IPS-15b (cell line): ENCODE measurements around the gene HPCAL1.

Experiments used
- H3K27me3 ChIP-seq: one replicate; pipeline ENCODE4 v1.6.1; 2013; ENCODE audit warnings: low read length; ENCODE audit not compliant: control insufficient read depth, insufficient read depth
- H3K36me3 ChIP-seq: one replicate; pipeline ENCODE4 v1.6.1; 2013; ENCODE audit warnings: low read length; ENCODE audit not compliant: control insufficient read depth, insufficient read depth
- H3K4me1 ChIP-seq: one replicate; pipeline ENCODE4 v1.6.1; 2013; ENCODE audit warnings: mild to moderate bottlenecking, low read length; ENCODE audit not compliant: control insufficient read depth, insufficient read depth
- H3K4me3 ChIP-seq: one replicate; pipeline ENCODE4 v1.5.1; 2013; ENCODE audit warnings: low read depth, low read length
- H3K9ac ChIP-seq: one replicate; pipeline ENCODE4 v1.6.1; 2013; ENCODE audit warnings: low read depth, mild to moderate bottlenecking, low read length
- H3K9me3 ChIP-seq: one replicate; pipeline ENCODE4 v1.6.1; 2013; ENCODE audit warnings: mild to moderate bottlenecking, low read length; ENCODE audit not compliant: control insufficient read depth, insufficient read depth

The HPCAL1 gene

DNA sequence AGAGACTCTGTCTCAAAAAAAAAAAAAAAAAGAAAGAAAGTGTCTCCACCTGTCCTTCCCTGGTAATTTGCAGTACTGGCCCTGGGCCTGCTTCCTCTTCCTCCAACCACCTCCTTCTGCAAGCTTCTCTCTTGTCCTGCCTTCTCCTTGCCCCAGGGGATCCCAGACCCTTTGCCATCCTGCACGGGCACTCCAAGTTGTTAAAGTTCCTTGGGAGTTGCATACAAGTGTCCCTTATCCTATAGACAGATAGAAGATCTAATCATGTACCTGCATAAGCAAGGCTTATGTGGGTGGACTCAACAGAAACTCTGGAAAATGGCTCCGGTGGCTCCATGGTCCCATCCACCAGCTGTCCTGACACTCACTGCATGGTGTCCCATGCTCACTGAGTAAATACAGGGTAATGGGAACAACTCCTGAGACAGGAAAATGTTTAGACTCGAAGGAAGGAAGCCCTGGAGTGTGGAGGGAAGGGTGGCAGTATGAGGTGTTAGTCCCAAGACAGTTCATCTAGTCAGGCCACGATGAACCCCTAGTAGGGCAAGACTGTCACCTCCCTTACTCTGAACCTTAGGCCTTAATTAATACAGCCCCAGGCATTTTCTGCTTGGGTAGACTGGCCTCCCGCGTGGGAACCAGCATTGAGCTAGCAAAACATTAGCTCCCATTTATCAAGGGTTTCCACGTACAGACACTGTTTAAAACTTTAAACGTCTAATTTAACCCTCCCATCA lies 128.3 kb downstream of the HPCAL1 start:
- H3K27me3 ChIP-seq, result no peaks in the 10 kb centered on the region
- H3K4me3 ChIP-seq, result no peak overlapping the region
- no peaks in the 10 kb centered on the region for H3K4me1 ChIP-seq
- H3K36me3 ChIP-seq, result no peaks in the 10 kb centered on the region
- no peak overlapping the region for H3K9ac ChIP-seq
- no peaks in the 10 kb centered on the region for H3K9me3 ChIP-seq

DNA sequence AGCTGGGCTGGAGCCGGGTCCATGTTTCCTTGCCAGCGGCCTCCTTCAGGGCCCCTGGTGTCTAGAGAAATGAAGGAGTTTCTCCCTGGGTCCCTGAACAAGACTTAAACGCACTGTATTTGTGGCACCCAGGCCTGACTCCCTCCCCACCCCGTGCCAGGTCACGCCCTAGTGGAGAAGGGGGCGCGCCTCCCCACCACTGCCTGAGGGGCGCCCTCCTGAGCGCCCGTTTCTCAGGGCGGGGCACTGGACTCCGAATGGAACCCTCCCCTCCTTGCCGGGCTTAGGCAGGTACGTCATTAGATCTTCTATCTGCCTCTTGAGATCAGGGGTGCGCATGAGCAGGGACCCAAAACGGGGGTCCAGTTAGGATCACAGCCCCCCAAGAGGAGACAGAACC lies 129.1 kb downstream of the HPCAL1 start:
- no peaks in the 10 kb centered on the region for H3K36me3 ChIP-seq
- H3K9ac ChIP-seq, result no peak overlapping the region
- no peaks in the 10 kb centered on the region for H3K9me3 ChIP-seq
- H3K4me1 ChIP-seq, result no peaks in the 10 kb centered on the region
- no peaks in the 10 kb centered on the region for H3K27me3 ChIP-seq
- H3K4me3 ChIP-seq, result no peak overlapping the region

DNA sequence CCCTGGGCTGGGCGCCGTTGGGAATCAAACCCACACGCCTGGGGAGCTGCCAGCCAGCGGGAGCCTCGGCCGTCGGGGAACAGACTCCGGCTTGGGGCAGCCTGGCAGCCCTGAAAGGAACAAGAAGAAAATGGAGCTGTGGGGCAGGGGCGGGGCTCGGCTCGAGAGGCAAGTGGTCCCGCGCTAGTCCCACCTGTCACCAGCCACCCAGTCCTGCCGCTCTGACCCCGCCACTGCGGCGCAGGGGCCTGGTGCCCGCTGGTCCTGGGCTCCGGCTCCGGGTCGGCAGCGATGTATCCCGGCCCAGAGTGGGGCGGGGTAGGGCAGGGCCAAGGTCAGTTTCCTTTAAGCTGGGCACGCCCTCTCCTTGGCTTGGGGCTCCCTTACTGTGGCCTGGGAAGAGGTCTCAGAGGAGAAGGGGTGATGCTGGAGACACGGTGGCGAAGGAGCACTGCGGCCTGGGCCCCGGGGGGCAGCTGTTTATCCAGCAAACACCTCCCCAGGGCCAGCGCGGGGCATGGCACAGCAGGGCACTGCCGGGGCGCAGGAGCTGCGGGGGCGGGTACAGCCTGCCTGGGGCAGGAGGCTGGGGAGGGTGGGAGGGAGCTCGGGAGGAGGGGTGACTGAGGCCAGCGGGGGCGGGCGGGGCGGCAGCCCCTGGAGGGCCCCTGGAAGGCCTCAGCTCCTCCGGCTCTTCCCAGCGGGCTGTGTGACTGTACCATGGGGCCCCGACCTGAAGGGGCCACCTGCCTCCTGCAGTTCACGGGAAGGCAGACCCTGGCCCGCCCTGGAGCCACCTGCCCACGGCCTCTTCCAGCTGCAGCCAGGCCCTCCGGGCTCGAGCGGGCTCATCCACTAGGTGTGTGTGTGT lies 129.8 kb downstream of the HPCAL1 start:
- no peak overlapping the region for H3K4me3 ChIP-seq
- H3K9ac ChIP-seq, result no peak overlapping the region
- H3K4me1 ChIP-seq, result no peaks in the 10 kb centered on the region
- H3K27me3 ChIP-seq, result no peaks in the 10 kb centered on the region
- H3K9me3 ChIP-seq, result no peaks in the 10 kb centered on the region
- no peaks in the 10 kb centered on the region for H3K36me3 ChIP-seq

DNA sequence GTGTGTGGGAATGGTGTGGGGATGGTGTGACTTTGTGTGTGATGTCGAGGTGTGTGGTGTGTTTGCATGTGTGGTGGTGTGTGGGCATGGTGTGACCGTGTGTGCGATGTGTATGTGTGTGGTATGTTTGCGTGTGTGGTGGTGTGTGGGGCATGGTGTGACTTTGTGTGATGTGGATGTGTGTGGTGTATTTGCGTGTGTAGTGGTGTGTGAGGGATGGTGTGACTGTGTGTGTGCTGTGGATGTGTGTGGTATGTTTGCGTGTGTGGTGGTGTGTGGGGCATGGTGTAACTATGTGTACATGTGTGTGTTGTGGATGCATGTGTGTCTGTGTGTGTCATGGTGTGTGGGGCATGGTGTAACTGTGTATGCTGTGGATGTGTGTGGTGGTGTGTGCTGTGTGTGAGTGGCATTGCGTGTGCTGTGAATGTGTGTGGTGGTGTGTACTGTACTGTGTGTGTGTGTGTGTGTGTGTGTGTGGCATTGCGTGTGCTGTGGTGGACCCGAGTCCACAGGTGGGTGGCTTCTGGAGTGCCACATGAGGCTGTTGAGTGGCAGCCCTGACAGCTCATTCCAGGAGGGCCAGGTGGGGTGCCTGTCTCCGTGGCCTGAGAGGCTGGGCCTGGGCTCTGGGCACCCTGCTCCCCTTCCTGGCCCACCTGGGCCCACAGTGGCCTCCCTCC lies 130.7 kb downstream of the HPCAL1 start:
- no peaks in the 10 kb centered on the region for H3K9me3 ChIP-seq
- H3K27me3 ChIP-seq, result no peaks in the 10 kb centered on the region
- no peak overlapping the region for H3K9ac ChIP-seq
- no peaks in the 10 kb centered on the region for H3K4me1 ChIP-seq
- no peaks in the 10 kb centered on the region for H3K36me3 ChIP-seq
- no peak overlapping the region for H3K4me3 ChIP-seq

DNA sequence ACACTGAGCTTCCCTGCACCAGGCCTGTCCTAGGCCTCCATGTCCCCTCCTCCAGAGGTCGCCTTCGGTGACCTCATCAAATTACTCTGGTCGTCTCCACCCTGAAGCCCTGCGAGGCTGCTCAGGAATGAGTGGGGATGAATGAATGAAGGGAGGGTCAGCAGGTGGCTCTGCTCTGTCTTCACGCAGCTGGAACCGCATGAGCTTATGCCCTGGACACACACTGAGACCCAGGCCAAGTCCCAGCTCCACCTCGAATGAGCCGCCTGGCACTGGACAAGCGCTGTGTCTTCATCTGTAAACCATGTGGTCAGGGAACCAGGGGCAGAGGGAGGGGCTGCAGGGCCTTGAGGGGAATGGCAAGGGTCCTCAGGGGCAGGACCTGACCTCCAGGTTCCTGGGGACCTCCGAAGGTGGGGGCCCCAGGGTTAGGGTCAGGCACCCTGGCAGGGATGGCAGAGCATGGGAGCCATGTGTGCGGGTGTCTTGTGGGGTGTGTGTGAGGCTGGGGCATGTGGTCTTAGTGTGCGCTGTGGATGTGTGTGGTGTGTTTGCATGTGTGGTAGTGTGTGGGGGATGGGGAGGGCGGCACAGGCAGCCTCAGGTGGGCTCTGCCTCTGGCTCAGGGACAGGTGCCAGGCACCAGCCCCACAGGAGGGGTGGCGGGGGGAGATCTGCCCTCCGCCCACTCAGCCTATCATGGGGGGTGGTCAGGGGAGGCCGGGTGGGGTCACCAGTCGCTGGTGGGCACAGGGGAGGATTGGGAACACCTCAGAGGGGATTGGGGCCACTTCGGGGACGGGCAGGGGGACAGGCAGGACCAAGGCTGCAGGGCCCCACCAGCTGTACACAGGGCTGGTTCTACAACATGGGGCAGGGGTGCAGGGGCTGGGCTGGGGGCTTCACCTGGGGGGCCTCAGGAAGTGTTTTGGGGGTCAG lies 131.5 kb downstream of the HPCAL1 start:
- H3K36me3 ChIP-seq, result no peaks in the 10 kb centered on the region
- no peak overlapping the region for H3K4me3 ChIP-seq
- H3K4me1 ChIP-seq, result no peaks in the 10 kb centered on the region
- no peaks in the 10 kb centered on the region for H3K9me3 ChIP-seq
- no peaks in the 10 kb centered on the region for H3K27me3 ChIP-seq
- no peak overlapping the region for H3K9ac ChIP-seq

DNA sequence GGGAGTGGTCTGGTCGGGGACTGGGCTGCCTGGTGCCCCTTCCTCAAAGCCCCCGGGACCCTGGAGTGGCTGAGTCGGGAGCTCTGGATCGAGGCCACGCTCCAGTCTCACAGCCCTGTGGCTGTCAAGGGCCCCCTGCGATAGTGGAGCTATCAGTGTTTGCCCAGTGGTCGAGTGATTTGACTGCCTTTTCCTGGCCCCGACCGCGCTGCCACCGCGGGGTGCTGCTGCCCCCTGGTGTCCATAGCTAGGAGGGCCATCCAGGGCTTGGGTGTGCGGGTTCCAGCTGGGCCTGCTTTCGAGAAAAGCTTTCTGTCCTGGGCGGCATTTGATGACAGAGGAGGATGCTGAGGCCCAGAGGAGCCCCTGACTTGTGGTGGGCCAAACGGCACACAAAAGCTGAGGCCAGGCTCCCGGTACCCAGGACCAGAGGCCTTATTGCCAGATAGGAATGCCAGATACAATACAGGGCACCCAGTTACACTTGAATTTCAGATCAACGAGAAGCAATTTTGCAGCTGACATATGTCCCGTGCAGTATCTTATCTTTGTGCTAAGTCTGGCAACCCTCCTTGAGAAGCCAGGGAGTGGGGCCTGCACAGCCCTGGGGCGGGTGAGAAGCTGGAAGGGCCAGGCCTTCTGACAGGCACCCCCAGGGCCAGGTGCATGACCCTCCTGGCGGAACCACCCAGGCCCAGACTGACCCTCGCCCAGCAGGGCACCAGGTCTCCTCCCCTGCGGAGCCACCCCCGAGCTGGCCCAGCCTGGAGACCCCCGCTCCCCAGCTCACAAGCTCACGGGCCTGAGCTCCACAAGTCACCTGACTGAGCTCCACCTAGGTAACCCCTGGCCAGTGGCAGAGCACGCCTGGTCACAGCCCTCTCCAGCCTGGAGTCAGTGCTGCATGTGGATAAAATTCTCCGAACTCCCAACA lies 132.4 kb downstream of the HPCAL1 start:
- Histone ChIP-seq H3K4me1 (no peaks in the 10 kb centered on the region), H3K27me3 (no peaks in the 10 kb centered on the region), H3K36me3 (peaks cover 2% of the 10 kb centered on the region), H3K9me3 (no peaks in the 10 kb centered on the region), H3K9ac (no peak overlapping the region), H3K4me3 (no peak overlapping the region)

DNA sequence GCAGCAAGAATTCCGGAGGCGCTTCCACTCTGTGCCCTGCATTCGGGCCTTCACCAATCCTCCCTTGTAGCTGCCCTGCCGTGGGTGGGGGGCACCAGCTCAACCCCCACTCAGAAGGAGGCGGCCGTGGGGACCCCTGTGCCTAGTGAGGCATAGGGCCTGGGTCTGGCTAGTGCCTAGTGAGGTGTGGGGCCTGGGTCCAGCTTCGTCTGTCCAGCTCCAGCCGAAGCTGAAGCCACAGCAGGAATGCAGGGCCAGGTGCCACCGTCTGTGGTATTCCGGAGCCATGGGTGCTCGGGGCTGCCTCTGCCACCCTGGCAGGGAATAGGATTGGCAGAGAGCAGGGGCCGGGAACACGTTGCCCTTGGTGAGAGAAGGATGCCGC lies 133.1 kb downstream of the HPCAL1 start:
- H3K4me3 ChIP-seq, result no peak overlapping the region
- H3K9ac ChIP-seq, result no peak overlapping the region
- no peaks in the 10 kb centered on the region for H3K9me3 ChIP-seq
- peaks cover 4% of the 10 kb centered on the region for H3K36me3 ChIP-seq
- H3K27me3 ChIP-seq, result no peaks in the 10 kb centered on the region
- no peaks in the 10 kb centered on the region for H3K4me1 ChIP-seq

DNA sequence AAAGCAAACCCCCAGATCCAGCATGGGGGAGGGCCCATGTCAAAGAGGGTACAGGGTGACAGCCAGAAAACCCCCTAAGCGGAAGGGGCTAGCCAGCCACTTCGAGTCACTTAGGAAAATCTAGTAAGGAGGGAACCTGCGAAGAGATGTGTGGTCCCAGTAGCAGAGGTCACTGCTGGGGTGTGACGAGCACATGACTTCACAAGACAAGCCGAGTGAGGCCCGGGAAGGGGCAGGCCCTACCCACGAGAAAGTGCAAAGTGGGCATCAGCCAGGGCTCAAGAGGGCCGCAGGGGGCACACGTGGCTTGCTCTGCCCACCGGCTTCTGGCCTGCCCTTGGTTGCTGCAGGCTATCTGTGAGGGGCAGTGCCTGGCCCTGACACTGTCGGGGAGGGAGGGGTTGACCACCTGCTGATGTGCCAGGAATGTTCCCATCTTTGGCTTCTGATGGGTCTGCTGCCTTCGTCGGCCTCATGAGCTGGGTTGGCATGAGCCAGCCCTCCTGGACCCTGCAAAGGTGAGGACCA lies 133.9 kb downstream of the HPCAL1 start:
- Histone ChIP-seq H3K4me1 (no peaks in the 10 kb centered on the region), H3K9ac (no peak overlapping the region), H3K9me3 (no peaks in the 10 kb centered on the region), H3K27me3 (no peaks in the 10 kb centered on the region), H3K36me3 (peaks cover 4% of the 10 kb centered on the region), H3K4me3 (no peak overlapping the region)

DNA sequence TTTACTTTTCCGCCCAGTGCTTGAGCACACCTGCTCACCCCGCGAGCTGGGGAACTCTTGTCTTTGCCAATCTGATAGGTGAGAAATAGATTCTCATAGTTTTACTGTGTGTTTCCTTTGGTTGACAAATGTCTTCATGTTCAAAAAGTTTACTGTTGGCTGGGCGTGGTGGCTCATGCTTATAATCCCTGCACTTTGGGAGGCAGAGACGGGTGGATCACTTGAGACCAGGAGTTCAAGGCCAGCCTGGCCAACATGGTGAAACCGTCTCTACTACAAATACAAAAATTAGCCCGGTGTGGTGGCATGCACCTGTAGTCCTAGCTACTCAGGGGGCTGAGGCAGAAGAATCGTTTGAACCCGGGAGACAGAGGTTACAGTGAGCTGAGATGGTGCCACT lies 135.1 kb downstream of the HPCAL1 start:
- H3K9me3 ChIP-seq, result no peaks in the 10 kb centered on the region
- H3K4me1 ChIP-seq, result no peaks in the 10 kb centered on the region
- peaks cover 5% of the 10 kb centered on the region for H3K36me3 ChIP-seq
- no peak overlapping the region for H3K9ac ChIP-seq
- no peak overlapping the region for H3K4me3 ChIP-seq
- H3K27me3 ChIP-seq, result no peaks in the 10 kb centered on the region

DNA sequence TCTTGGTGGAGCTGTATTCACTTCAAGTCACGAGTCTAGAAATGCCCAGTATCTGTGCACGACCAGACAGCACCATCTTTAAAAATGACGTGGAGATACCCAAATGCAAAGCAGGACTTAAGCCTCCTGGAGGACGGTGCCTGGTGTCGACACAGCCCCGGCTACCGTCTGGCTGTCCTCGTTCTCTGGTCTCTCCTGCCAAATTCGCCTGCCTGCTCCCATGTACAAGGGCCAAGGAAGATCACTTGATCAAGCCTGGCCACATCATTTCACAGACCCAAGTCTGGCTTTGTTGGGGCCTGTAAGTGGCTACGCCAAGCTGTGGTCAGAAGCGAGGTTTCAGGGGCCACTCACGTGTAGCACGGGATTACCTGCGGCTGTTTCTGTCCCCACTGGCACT lies 136.0 kb downstream of the HPCAL1 start:
- Histone ChIP-seq H3K36me3 (peaks cover 12% of the 10 kb centered on the region), H3K4me3 (no peak overlapping the region), H3K9ac (no peak overlapping the region)

More for the DNA sequence above, 136.0 kb downstream of the HPCAL1 start:
- H3K9me3 ChIP-seq, result no peaks in the 10 kb centered on the region
- H3K4me1 ChIP-seq, result no peaks in the 10 kb centered on the region
- H3K27me3 ChIP-seq, result no peaks in the 10 kb centered on the region
